GM10266 (cell line): ENCODE results near the gene PRKCSH.
A peak's percentile ranks its signal among the peaks of the same experiment; 100 is the strongest.

ENCODE experiments used
- DNase-seq: peaks from one replicate; pipeline ENCODE4 v3.0.0; 2012; ENCODE audit errors: extremely low spot score
- CTCF ChIP-seq: IDR thresholded peaks from 2 replicates; pipeline ENCODE4 v1.5.1; 2012; ENCODE audit warnings: mild to moderate bottlenecking, low read depth; ENCODE audit not compliant: control insufficient read depth, insufficient read depth; ENCODE audit errors: missing control alignments

PRKCSH gene

GRCh38 chr19:11475861-11476260 lies 40.4 kb downstream of the PRKCSH start:
- TF ChIP-seq CTCF = no peak
- DNase-seq = no peak

- no peak for DNase-seq
- no peak for TF ChIP-seq CTCF
Observed at GRCh38 chr19:11478167-11479089, 43.0 kb downstream of the PRKCSH start.

GRCh38 chr19:11479090-11479897 lies 43.9 kb downstream of the PRKCSH start:
- peak; percentile 66 for DNase-seq
- no peak for TF ChIP-seq CTCF

- no peak for DNase-seq
- no peak for TF ChIP-seq CTCF
Observed at GRCh38 chr19:11479898-11480714, 44.7 kb downstream of the PRKCSH start.

GRCh38 chr19:11480715-11481533 lies 45.5 kb downstream of the PRKCSH start, which contains the start of gene ELAVL3:
Gene ELAVL3, minus strand, starts transcription at chr19:11481046. Its CDS starts 438 bp downstream, at chr19:11480608.
- TF ChIP-seq CTCF = no peak
- DNase-seq = no peak

- DNase-seq = peak; percentile 97
Observed at GRCh38 chr19:11481534-11482383, 46.3 kb downstream of the PRKCSH start.

More at GRCh38 chr19:11481534-11482383, 46.3 kb downstream of the PRKCSH start:
- no peak for TF ChIP-seq CTCF
